Panc1 (cell line): ENCODE results near the gene ACTL7A. TPM values are rescaled to one million over a fixed set of nuclear protein-coding genes. Genes with fewer than 3 reads are reported as not detected.

Experiments used
- ATAC-seq: fragments of 200-7000 bp; cut with Tn5 transposase; 2 replicates; pipeline ENCODE4 v1.9.1; 2020; ENCODE audit warnings: mild to moderate bottlenecking, moderate library complexity
- BruUV-seq: library from RNA; stranded (reverse); fragments of 400-500 nt; replicated peaks from 2 replicates; lab custom pipeline; 2021; lab: Mats Ljungman, UMichigan
- CTCF ChIA-PET: fragments of 300-600 bp; sonication (Branson Sonifier 250); formaldehyde crosslinking; loops from one replicate; lab custom pipeline; 2022; ENCODE audit warnings: antibody characterized with exemption; lab: Charles Lee
- POLR2A ChIA-PET: fragments of 300-600 bp; sonication (Branson Sonifier 250); formaldehyde crosslinking; loops from one replicate; lab custom pipeline; 2022; ENCODE audit warnings: antibody characterized with exemption; lab: Charles Lee
- DNase-seq: peaks from one replicate; pipeline ENCODE4 v3.0.0-alpha.2; 2010; ENCODE audit warnings: low read depth, low spot score
- H3K27ac ChIP-seq: 2 replicates; pipeline ENCODE4 v1.5.1; 2011; ENCODE audit warnings: mild to moderate bottlenecking, low read length, inconsistent platforms
- H3K27me3 ChIP-seq: fragments of 200-500 bp; sonication (Bioruptor generic); 2 replicates; pipeline ENCODE4 v1.6.0; 2014; ENCODE audit warnings: low read length, inconsistent platforms; ENCODE audit not compliant: control insufficient read depth, insufficient read depth
- H3K36me3 ChIP-seq: fragments of 200-500 bp; sonication (Bioruptor generic); 2 replicates; pipeline ENCODE4 v1.5.1; 2014; ENCODE audit warnings: inconsistent platforms, mild to moderate bottlenecking, low read length, moderate library complexity; ENCODE audit not compliant: control insufficient read depth, insufficient read depth
- H3K4me1 ChIP-seq: 2 replicates; pipeline ENCODE4 v1.5.1; 2011; ENCODE audit warnings: inconsistent platforms, mild to moderate bottlenecking, low read length, moderate library complexity; ENCODE audit not compliant: control insufficient read depth, insufficient read depth
- H3K4me3 ChIP-seq, 2 experiments: 2 replicates each; pipeline ENCODE4 v1.5.1; 2011 to 2012; ENCODE audit warnings: low read depth in 2 of 2, low read length in 2 of 2, mild to moderate bottlenecking in 2 of 2, inconsistent platforms in 1 of 2, moderate library complexity in 1 of 2
- H3K9me3 ChIP-seq: fragments of 200-500 bp; sonication (Bioruptor generic); 2 replicates; pipeline ENCODE4 v1.5.1; 2014; ENCODE audit warnings: low read depth, mild to moderate bottlenecking, inconsistent platforms, low read length, moderate library complexity; ENCODE audit not compliant: control insufficient read depth, insufficient read depth
- CTCF ChIP-seq: fragments of 450-650 bp; IDR thresholded peaks from 2 replicates; pipeline ENCODE4 v1.5.1; 2017; ENCODE audit warnings: mild to moderate bottlenecking
- POLR2AphosphoS5 ChIP-seq: IDR thresholded peaks from 2 replicates; pipeline ENCODE4 v1.6.1; 2012; ENCODE audit warnings: mild to moderate bottlenecking, low read depth, low read length, moderate library complexity
- SIN3A ChIP-seq: IDR thresholded peaks from 2 replicates; pipeline ENCODE4 v1.6.1; 2012; ENCODE audit warnings: low read depth, mild to moderate bottlenecking, low read length, moderate library complexity, borderline replicate concordance; ENCODE audit not compliant: insufficient read depth
- TCF7L2 ChIP-seq: IDR thresholded peaks from 2 replicates; pipeline ENCODE4 v1.6.1; 2011; ENCODE audit warnings: mild to moderate bottlenecking, low read depth, low read length, inconsistent platforms
- in situ Hi-C: cut with HindIII; loops from 2 replicates; pipeline ENCODE4 v1.10.0; 2016; ENCODE audit warnings: low sequenced_read_pairs, low pct_unique_long_range_greater_than_20kb
- intact Hi-C: fragments of 100-400 bp; cut with micrococcal nuclease; formaldehyde crosslinking; loops from one replicate; pipeline ENCODE4 v1.10.0; 2022; ENCODE audit not compliant: unreplicated experiment
- total RNA-seq: library from RNA; stranded (reverse); gene quantifications from one replicate; pipeline ENCODE4 v1.2.1, GENCODE V29; 2021; ENCODE audit not compliant: unreplicated experiment
- TF ChIP-seq, protein P1 (sequence below), 2 experiments: IDR thresholded peaks; 2 replicates each; pipeline ENCODE4 v1.6.1; 2011 to 2012; ENCODE audit warnings: low read depth in 2 of 2, control low read depth in 1 of 2, low read length in 1 of 2, mild to moderate bottlenecking in 1 of 2, moderate library complexity in 1 of 2; ENCODE audit not compliant: insufficient read depth in 1 of 2

Gene ACTL7A
- total RNA-seq, 1 experiment from 2014 or later: not detected

DNA sequence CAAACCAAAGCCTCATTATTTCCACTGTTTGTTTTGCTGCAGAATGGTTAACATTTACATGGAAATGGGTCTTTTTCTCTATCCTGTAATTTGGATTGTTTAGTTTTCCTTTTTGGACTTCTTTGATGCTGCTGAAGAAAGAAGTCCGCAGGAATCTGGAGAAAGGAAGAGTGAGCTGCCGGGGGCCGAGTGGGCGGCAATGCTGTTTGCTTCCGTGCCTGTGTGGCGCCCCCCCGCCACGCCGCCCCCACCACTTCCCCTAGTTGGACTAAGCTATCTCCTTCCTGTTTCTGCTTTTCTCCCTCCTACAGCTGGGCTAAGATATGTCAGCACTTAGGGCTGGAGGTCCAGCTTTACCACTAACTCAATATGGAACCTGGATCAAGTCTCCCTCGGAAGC is 46.0 kb upstream of the ACTL7A start:
- CTCF ChIA-PET: no interaction called here
- H3K4me3 ChIP-seq: no peak overlapping the region
- no peaks in the 10 kb centered on the region for H3K4me1 ChIP-seq
- POLR2A ChIA-PET: no interaction called here
- no TSS peak for BruUV-seq
- TF ChIP-seq CTCF (no peak), POLR2AphosphoS5 (no peak), TCF7L2 (no peak), SIN3A (no peak)
- TF ChIP-seq, protein P1, sequence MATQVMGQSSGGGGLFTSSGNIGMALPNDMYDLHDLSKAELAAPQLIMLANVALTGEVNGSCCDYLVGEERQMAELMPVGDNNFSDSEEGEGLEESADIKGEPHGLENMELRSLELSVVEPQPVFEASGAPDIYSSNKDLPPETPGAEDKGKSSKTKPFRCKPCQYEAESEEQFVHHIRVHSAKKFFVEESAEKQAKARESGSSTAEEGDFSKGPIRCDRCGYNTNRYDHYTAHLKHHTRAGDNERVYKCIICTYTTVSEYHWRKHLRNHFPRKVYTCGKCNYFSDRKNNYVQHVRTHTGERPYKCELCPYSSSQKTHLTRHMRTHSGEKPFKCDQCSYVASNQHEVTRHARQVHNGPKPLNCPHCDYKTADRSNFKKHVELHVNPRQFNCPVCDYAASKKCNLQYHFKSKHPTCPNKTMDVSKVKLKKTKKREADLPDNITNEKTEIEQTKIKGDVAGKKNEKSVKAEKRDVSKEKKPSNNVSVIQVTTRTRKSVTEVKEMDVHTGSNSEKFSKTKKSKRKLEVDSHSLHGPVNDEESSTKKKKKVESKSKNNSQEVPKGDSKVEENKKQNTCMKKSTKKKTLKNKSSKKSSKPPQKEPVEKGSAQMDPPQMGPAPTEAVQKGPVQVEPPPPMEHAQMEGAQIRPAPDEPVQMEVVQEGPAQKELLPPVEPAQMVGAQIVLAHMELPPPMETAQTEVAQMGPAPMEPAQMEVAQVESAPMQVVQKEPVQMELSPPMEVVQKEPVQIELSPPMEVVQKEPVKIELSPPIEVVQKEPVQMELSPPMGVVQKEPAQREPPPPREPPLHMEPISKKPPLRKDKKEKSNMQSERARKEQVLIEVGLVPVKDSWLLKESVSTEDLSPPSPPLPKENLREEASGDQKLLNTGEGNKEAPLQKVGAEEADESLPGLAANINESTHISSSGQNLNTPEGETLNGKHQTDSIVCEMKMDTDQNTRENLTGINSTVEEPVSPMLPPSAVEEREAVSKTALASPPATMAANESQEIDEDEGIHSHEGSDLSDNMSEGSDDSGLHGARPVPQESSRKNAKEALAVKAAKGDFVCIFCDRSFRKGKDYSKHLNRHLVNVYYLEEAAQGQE (IDR thresholded peaks at IDR 0.05; ENCODE audit: insufficient read depth in 1 of 2, low read depth in 2 of 2, low read length in 1 of 2): no peak
- no peak for ATAC-seq
- DNase-seq: no peak
- H3K36me3 ChIP-seq: no peaks in the 10 kb centered on the region
- intact Hi-C loops (no loop called here), in situ Hi-C loops (no loop called here)
- H3K9me3 ChIP-seq: no peaks in the 10 kb centered on the region
- no peak overlapping the region for H3K27ac ChIP-seq
- H3K27me3 ChIP-seq: no peaks in the 10 kb centered on the region

GRCh38 chr9:108823829-108824228 is 38.2 kb upstream of the ACTL7A start:
- in situ Hi-C loops: no loop called here
- CTCF ChIA-PET: no interaction called here
- no peaks in the 10 kb centered on the region for H3K9me3 ChIP-seq

More at GRCh38 chr9:108823829-108824228, 38.2 kb upstream of the ACTL7A start:
- no peak for DNase-seq
- no TSS peak for BruUV-seq
- ATAC-seq: no peak
- Histone ChIP-seq H3K4me3 (no peak overlapping the region), H3K36me3 (no peaks in the 10 kb centered on the region), H3K27ac (no peak overlapping the region), H3K4me1 (no peaks in the 10 kb centered on the region), H3K27me3 (no peaks in the 10 kb centered on the region)
- POLR2A ChIA-PET: no interaction called here
- TF ChIP-seq POLR2AphosphoS5 (no peak), CTCF (no peak), SIN3A (no peak), TCF7L2 (no peak)
- TF ChIP-seq, protein P1 (IDR thresholded peaks at IDR 0.05; ENCODE audit: insufficient read depth in 1 of 2, low read depth in 2 of 2, low read length in 1 of 2): no peak
- intact Hi-C loops: no loop called here
